DMS153 treated with DMSO at 0.1 percent for 48 hours (cell line): ENCODE data around the gene LAMA3.
A peak's percentile ranks its signal among the peaks of the same experiment; 100 is the strongest.

Source experiments
- DNase-seq: peaks from one replicate; lab custom pipeline; 2025; ENCODE audit not compliant: unreplicated experiment; lab: John Stamatoyannopoulos, UW

The LAMA3 gene

GRCh38 chr18:23992941-23993280 lies 303.7 kb downstream of the LAMA3 start:
- no peak for DNase-seq

- DNase-seq: peak; percentile 94
Observed at GRCh38 chr18:23994361-23994902, 305.2 kb downstream of the LAMA3 start.

GRCh38 chr18:23995180-23995579 lies 305.9 kb downstream of the LAMA3 start:
- no peak for DNase-seq

- no peak for DNase-seq
Observed at GRCh38 chr18:23998018-23998417, 308.8 kb downstream of the LAMA3 start.

- peak; percentile 98 for DNase-seq
Observed at GRCh38 chr18:23998820-23999219, 309.6 kb downstream of the LAMA3 start.

GRCh38 chr18:24000613-24001490 lies 311.6 kb downstream of the LAMA3 start:
- DNase-seq: no peak

- DNase-seq: no peak
Observed at GRCh38 chr18:24002479-24002878, 313.2 kb downstream of the LAMA3 start.

- DNase-seq: no peak
Observed at GRCh38 chr18:24003288-24003687, 314.0 kb downstream of the LAMA3 start.

GRCh38 chr18:24003903-24004640 lies 314.8 kb downstream of the LAMA3 start:
- no peak for DNase-seq
